H1 (cell line): Measurements from ENCODE around the gene ZBTB47. TPM values are rescaled to one million over a fixed set of nuclear protein-coding genes. Genes with fewer than 3 reads are reported as not detected.

ENCODE experiments used
- CTCF ChIA-PET: fragments of 300-600 bp; sonication (Branson Sonifier 250); formaldehyde crosslinking; loops from one replicate; lab custom pipeline; 2021; ENCODE audit not compliant: partially characterized antibody; lab: Charles Lee
- POLR2A ChIA-PET: fragments of 300-600 bp; sonication (Branson Sonifier 250); formaldehyde crosslinking; loops from one replicate; lab custom pipeline; 2021; ENCODE audit warnings: inconsistent platforms; ENCODE audit not compliant: partially characterized antibody; lab: Charles Lee
- DNase-seq, 2 experiments: peaks; one replicate each; pipeline versions ENCODE4 v3.0.0 to v3.0.0-alpha.2; 2010 to 2022; ENCODE audit warnings: low spot score in 2 of 2, low read depth in 1 of 2, mixed read lengths in 1 of 2
- FAIRE-seq: peaks from 2 replicates; lab custom pipeline; 2011; peaks lifted over from hg19 to GRCh38; lab: Jason Lieb, UNC
- H2AFZ ChIP-seq: 2 replicates; pipeline ENCODE4 v1.8.1; 2012; ENCODE audit warnings: low read length, inconsistent platforms
- H2AK5ac ChIP-seq: 2 replicates; pipeline ENCODE4 v1.6.1; 2013; ENCODE audit warnings: low read depth, low read length
- H2BK120ac ChIP-seq: replicated peaks from 2 replicates; pipeline ENCODE3; 2013; ENCODE audit warnings: low read depth, low read length, inconsistent platforms
- H2BK12ac ChIP-seq: 2 replicates; pipeline ENCODE4 v1.6.1; 2013; ENCODE audit warnings: low read depth, low read length
- H2BK15ac ChIP-seq: 2 replicates; pipeline ENCODE4 v1.6.1; 2013; ENCODE audit warnings: low read length
- H2BK20ac ChIP-seq: 2 replicates; pipeline ENCODE4 v1.6.1; 2013; ENCODE audit warnings: low read length
- H2BK5ac ChIP-seq: 2 replicates; pipeline ENCODE4 v1.6.1; 2013; ENCODE audit warnings: low read depth, low read length
- H3K14ac ChIP-seq: 2 replicates; pipeline ENCODE4 v1.6.1; 2013; ENCODE audit warnings: inconsistent platforms; ENCODE audit not compliant: insufficient read length
- H3K18ac ChIP-seq: 2 replicates; pipeline ENCODE4 v1.6.1; 2013; ENCODE audit warnings: low read length; ENCODE audit errors: extremely low read depth
- H3K23ac ChIP-seq: 2 replicates; pipeline ENCODE4 v1.6.1; 2013; ENCODE audit warnings: inconsistent platforms; ENCODE audit not compliant: insufficient read length
- H3K23me2 ChIP-seq: 2 replicates; pipeline ENCODE4 v1.6.1; 2013; ENCODE audit warnings: low read depth, low read length
- H3K27ac ChIP-seq: 2 replicates; pipeline ENCODE4 v1.6.1; 2011; ENCODE audit warnings: low read depth, low read length, inconsistent platforms
- H3K27me3 ChIP-seq, 4 experiments: replicated peaks in 1 of 4; 1 replicate in 1 of 4; 2 replicates in 3 of 4; pipeline versions ENCODE4 v1.6.1 to v1.8.1; 2011 to 2013; ENCODE audit warnings: low read length in 3 of 4, mild to moderate bottlenecking in 3 of 4, inconsistent platforms in 2 of 4, mixed read lengths in 2 of 4, moderate library complexity in 1 of 4; ENCODE audit not compliant: control insufficient read depth in 3 of 4, insufficient read depth in 3 of 4; ENCODE audit errors: extremely low read depth in 1 of 4
- H3K36me3 ChIP-seq, 4 experiments: 2 replicates each; pipeline versions ENCODE4 v1.6.1 to v1.8.1; 2011 to 2013; ENCODE audit warnings: mild to moderate bottlenecking in 4 of 4, low read length in 3 of 4, moderate library complexity in 2 of 4, control low read depth in 1 of 4, inconsistent platforms in 1 of 4; ENCODE audit not compliant: insufficient read depth in 4 of 4, control insufficient read depth in 2 of 4
- H3K4ac ChIP-seq: replicated peaks from 2 replicates; pipeline ENCODE3; 2013; ENCODE audit warnings: low read length, low read depth, mixed read lengths, inconsistent platforms; ENCODE audit not compliant: insufficient read length
- H3K4me1 ChIP-seq, 4 experiments: replicated peaks in 1 of 4; 1 replicate in 1 of 4; 2 replicates in 3 of 4; pipeline versions ENCODE4 v1.6.1 to v1.8.1; 2011 to 2013; ENCODE audit warnings: low read length in 3 of 4, inconsistent platforms in 2 of 4, mixed read lengths in 1 of 4; ENCODE audit not compliant: insufficient read depth in 4 of 4, control insufficient read depth in 3 of 4
- H3K4me2 ChIP-seq, 2 experiments: 2 replicates each; pipeline versions ENCODE4 v1.6.1 to v1.8.1; 2011 to 2013; ENCODE audit warnings: low read depth in 2 of 2, low read length in 2 of 2, control low read depth in 1 of 2, inconsistent platforms in 1 of 2, mild to moderate bottlenecking in 1 of 2; ENCODE audit not compliant: insufficient read depth in 1 of 2
- H3K4me3 ChIP-seq, 4 experiments: fragments of 200-600, 300-600 bp in 1 of 4; sonication (generic), shearing (Covaris generic), sonication (Bioruptor Twin) in 1 of 4; 2 replicates each; pipeline versions ENCODE4 v1.5.1 to v1.8.1; 2011 to 2016; ENCODE audit warnings: low read length in 4 of 4, low read depth in 3 of 4, control low read depth in 2 of 4, inconsistent platforms in 2 of 4, mild to moderate bottlenecking in 2 of 4, mixed read lengths in 1 of 4, moderate library complexity in 1 of 4; ENCODE audit not compliant: insufficient read depth in 2 of 4; ENCODE audit errors: extremely low read depth in 1 of 4
- H3K56ac ChIP-seq: replicated peaks from 2 replicates; pipeline ENCODE3; 2013; ENCODE audit warnings: low read depth, mild to moderate bottlenecking, mixed read lengths, low read length, inconsistent platforms; ENCODE audit not compliant: insufficient read length
- H3K79me1 ChIP-seq: 2 replicates; pipeline ENCODE4 v1.6.1; 2013; ENCODE audit warnings: low read depth, low read length, control low read depth
- H3K79me2 ChIP-seq, 2 experiments: 2 replicates each; pipeline versions ENCODE4 v1.6.1 to v1.8.1; 2012 to 2013; ENCODE audit warnings: low read length in 2 of 2, mild to moderate bottlenecking in 2 of 2, inconsistent platforms in 1 of 2; ENCODE audit not compliant: insufficient read depth in 2 of 2, control insufficient read depth in 1 of 2
- H3K9ac ChIP-seq, 4 experiments: replicated peaks in 1 of 4; 1 replicate in 1 of 4; 2 replicates in 3 of 4; pipeline versions ENCODE4 v1.6.1 to v1.8.1; 2011 to 2013; ENCODE audit warnings: low read depth in 3 of 4, low read length in 3 of 4, control low read depth in 2 of 4, mild to moderate bottlenecking in 2 of 4, moderate library complexity in 2 of 4, inconsistent platforms in 1 of 4; ENCODE audit errors: extremely low read depth in 1 of 4
- H3K9me3 ChIP-seq, 2 experiments: 2 replicates each; pipeline versions ENCODE4 v1.6.1 to v1.8.1; 2012 to 2013; ENCODE audit warnings: mild to moderate bottlenecking in 2 of 2, moderate library complexity in 2 of 2, control low read depth in 1 of 2, inconsistent platforms in 1 of 2, low read depth in 1 of 2, low read length in 1 of 2, mixed read lengths in 1 of 2; ENCODE audit not compliant: insufficient read depth in 2 of 2
- H4K20me1 ChIP-seq, 2 experiments: replicated peaks in 1 of 2; 2 replicates each; pipeline versions ENCODE3 to v1.8.1; 2011 to 2013; ENCODE audit warnings: inconsistent platforms in 2 of 2, low read length in 2 of 2, mild to moderate bottlenecking in 1 of 2; ENCODE audit not compliant: insufficient read depth in 2 of 2, control insufficient read depth in 1 of 2
- H4K5ac ChIP-seq: 2 replicates; pipeline ENCODE4 v1.6.1; 2013; ENCODE audit warnings: low read length, low read depth, mixed read lengths, inconsistent platforms; ENCODE audit not compliant: insufficient read length
- H4K8ac ChIP-seq: 2 replicates; pipeline ENCODE4 v1.8.0; 2013; ENCODE audit warnings: mild to moderate bottlenecking, moderate library complexity, low read length, inconsistent platforms; ENCODE audit not compliant: insufficient read depth; ENCODE audit errors: extremely low read depth
- H4K91ac ChIP-seq: replicated peaks from 2 replicates; pipeline ENCODE3; 2013; ENCODE audit warnings: low read length, mixed read lengths, inconsistent platforms; ENCODE audit not compliant: insufficient read length
- ASH2L ChIP-seq: fragments of 200-600, 300-600 bp; sonication (generic); IDR thresholded peaks from one replicate; pipeline ENCODE4 v1.7.1; 2017; ENCODE audit warnings: low read length
- CTBP2 ChIP-seq: IDR thresholded peaks from 2 replicates; pipeline ENCODE4 v1.7.0; 2011; ENCODE audit warnings: borderline replicate concordance, mild to moderate bottlenecking, moderate library complexity, mixed read lengths, low read length; ENCODE audit not compliant: insufficient read depth, insufficient read length
- EP300 ChIP-seq, 2 experiments: IDR thresholded peaks; 1 replicate in 1 of 2; 2 replicates in 1 of 2; pipeline ENCODE4 v1.6.1; 2011 to 2012; ENCODE audit warnings: low read depth in 2 of 2, low read length in 2 of 2, mild to moderate bottlenecking in 2 of 2, borderline replicate concordance in 1 of 2, inconsistent platforms in 1 of 2, moderate library complexity in 1 of 2
- GABPA ChIP-seq: IDR thresholded peaks from 2 replicates; pipeline ENCODE4 v1.6.1; 2011; ENCODE audit warnings: mild to moderate bottlenecking, low read length, moderate library complexity, borderline replicate concordance; ENCODE audit not compliant: insufficient read depth
- GTF2F1 ChIP-seq: IDR thresholded peaks from 2 replicates; pipeline ENCODE4 v1.6.1; 2012; ENCODE audit warnings: low read depth, low read length, improper control_type of control experiment, borderline replicate concordance
- JUN ChIP-seq: IDR thresholded peaks from 2 replicates; pipeline ENCODE4 v1.6.1; 2011; ENCODE audit warnings: low read depth, mild to moderate bottlenecking, improper control_type of control experiment, low read length
- JUND ChIP-seq: IDR thresholded peaks from 2 replicates; pipeline ENCODE4 v1.6.1; 2011; ENCODE audit warnings: mild to moderate bottlenecking, improper control_type of control experiment, low read length
- MAFK ChIP-seq: IDR thresholded peaks from 2 replicates; pipeline ENCODE4 v1.6.1; 2012; ENCODE audit warnings: low read depth, mild to moderate bottlenecking, improper control_type of control experiment, low read length
- POLR2A ChIP-seq, 2 experiments: IDR thresholded peaks; 1 replicate in 1 of 2; 2 replicates in 1 of 2; pipeline ENCODE4 v1.6.1; 2011; ENCODE audit warnings: low read depth in 2 of 2, low read length in 2 of 2, mild to moderate bottlenecking in 2 of 2; ENCODE audit errors: control extremely low read depth in 1 of 2
- SAP30 ChIP-seq: fragments of 300-600 bp; sonication (generic); IDR thresholded peaks from 2 replicates; pipeline ENCODE4 v1.7.1; 2012; ENCODE audit warnings: low read length, moderate library complexity, mild to moderate bottlenecking, inconsistent platforms; ENCODE audit not compliant: insufficient read depth, insufficient replicate concordance
- ZNF274 ChIP-seq: IDR thresholded peaks from 2 replicates; pipeline ENCODE4 v1.7.0; 2012; ENCODE audit warnings: low read length, borderline replicate concordance; ENCODE audit errors: extremely low read depth
- WGBS, 2 experiments: shearing (Covaris generic) in 1 of 2; methylation state at CpG; one replicate each; pipeline versions ENCODE4 v1.1.6 to v1.1.7; 2013 to 2015; ENCODE audit warnings: low lambda C conversion rate in 2 of 2, mixed read lengths in 2 of 2, inconsistent platforms in 1 of 2, low coverage in 1 of 2, missing lambda C conversion rate in 1 of 2; ENCODE audit not compliant: insufficient replicate concordance in 2 of 2, insufficient coverage in 1 of 2, insufficient read length in 1 of 2; ENCODE audit errors: extremely low coverage in 1 of 2, missing lambda C conversion rate in 1 of 2; 5-methylcytosine and 5-hydroxymethylcytosine counted together
- polyA plus RNA-seq, 7 experiments: library from polyadenylated mRNA; depleted of rRNA in 3 of 7; stranded (reverse) in 5 of 7; unstranded in 2 of 7; fragments of >200 nt in 5 of 7; fragments of 200-250 nt in 2 of 7; gene quantifications; 1 replicate in 5 of 7; 2 replicates in 1 of 7; 4 replicates in 1 of 7; pipeline versions ENCODE4 v1.2.1 to v1.2.3, GENCODE V29; 2011 to 2013; ENCODE audit warnings: missing spikeins in 2 of 7, mixed read lengths in 2 of 7
- total RNA-seq: library from RNA; stranded (reverse); fragmentation: NEBNext Ultra II Directional; extraction: Animal tissue kit (Norgen Biotek cat#: 25700); gene quantifications from 2 replicates; pipeline ENCODE4 v1.2.1, GENCODE V29; 2021

Gene ZBTB47
- total and polyA plus RNA-seq, 2 of the 8 experiments (the other 6 are each of a cell fraction or from before 2014, with no cell fraction given), result 2.8 to 4.1 TPM

DNA sequence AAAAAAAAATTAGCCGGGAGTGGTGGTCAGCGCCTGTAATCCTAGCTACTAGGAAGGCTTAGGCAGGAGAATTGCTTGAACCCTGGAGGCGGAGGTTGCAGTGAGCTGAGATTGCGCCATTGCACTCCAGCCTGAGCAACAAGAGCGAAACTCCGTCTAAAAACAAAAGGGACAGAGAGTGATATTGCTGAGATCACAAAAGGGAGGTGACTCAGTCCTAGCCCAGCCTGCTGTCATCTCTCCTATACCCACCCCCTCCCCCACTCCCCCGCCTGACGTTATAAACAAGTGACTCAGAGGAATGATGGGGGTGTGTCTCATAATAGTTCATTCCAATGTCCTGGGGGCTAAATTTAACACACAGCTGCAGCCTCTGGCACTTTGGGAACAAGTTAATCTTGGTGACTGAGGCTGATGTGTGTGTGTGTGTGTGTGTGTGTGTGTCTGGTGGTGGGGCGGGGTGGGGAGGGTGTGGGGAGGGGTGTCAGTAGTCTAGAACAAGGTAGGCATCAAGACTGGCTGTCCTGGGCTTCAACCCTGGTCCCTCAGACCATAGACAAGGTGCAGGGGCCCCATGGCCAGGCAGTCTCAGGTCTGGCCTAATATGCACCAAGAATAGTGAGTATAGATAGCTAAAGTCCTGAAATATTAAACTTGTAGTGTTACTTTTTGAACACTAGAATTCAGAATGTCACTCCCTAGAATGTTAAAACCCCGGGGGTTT, 30.5 kb downstream of the ZBTB47 start:
- H4K91ac ChIP-seq, result no peak overlapping the region
- CTCF ChIA-PET, result interaction anchor here (0.9 to 1.5 kb wide), 4 partner anchors 26 to 72 kb away, joined by 3 to 5 read pairs (median 3); no protein-coding TSS in a partner anchor
- no peak overlapping the region for H3K4me3 ChIP-seq
- no peaks in the 10 kb centered on the region for H3K9me3 ChIP-seq
- no peak overlapping the region for H2AFZ ChIP-seq
- H3K36me3 ChIP-seq, result no peaks in the 10 kb centered on the region
- TF ChIP-seq GTF2F1 (no peak), GABPA (no peak), POLR2A (IDR thresholded peaks at IDR 0.05; ENCODE audit: control extremely low read depth in 1 of 2, low read depth in 2 of 2, low read length in 2 of 2) (no peak), ZNF274 (no peak), CTBP2 (no peak), ASH2L (no peak), JUND (no peak), EP300 (IDR thresholded peaks at IDR 0.05; ENCODE audit: borderline replicate concordance in 1 of 2, low read depth in 2 of 2, low read length in 2 of 2) (no peak), MAFK (no peak), SAP30 (no peak), JUN (no peak)
- no peak overlapping the region for H2BK5ac ChIP-seq
- H3K18ac ChIP-seq, result no peak overlapping the region
- H3K27ac ChIP-seq, result no peak overlapping the region
- H3K4me1 ChIP-seq, result peaks cover 0 to 6% (median under 1%) of the 10 kb centered on the region in 4 experiments; a peak in 2 of 7 replicates
- WGBS, 2 experiments, result 81% methylated on average over 8 of the region's 10 CpGs; no CpG with 5 or more reads in 1 of the 2 experiments
- H4K5ac ChIP-seq, result no peak overlapping the region
- H3K79me1 ChIP-seq, result no peaks in the 10 kb centered on the region
- H3K79me2 ChIP-seq, result no peaks in the 10 kb centered on the region
- H2BK12ac ChIP-seq, result no peak overlapping the region
- H3K4me2 ChIP-seq, result no peak overlapping the region
- POLR2A ChIA-PET, result interaction anchor here (1.2 kb wide), 1 partner anchor 121 kb away, joined by 3 read pairs; the partner anchor contains the start of gene HIGD1A
- no peak overlapping the region for H2BK15ac ChIP-seq
- no peak overlapping the region for H2AK5ac ChIP-seq
- DNase-seq, result peak in 1 of 2 experiments; percentile 15
- no peaks in the 10 kb centered on the region for H4K20me1 ChIP-seq
- H3K23ac ChIP-seq, result no peak overlapping the region
- H4K8ac ChIP-seq, result no peak overlapping the region
- H3K23me2 ChIP-seq, result no peaks in the 10 kb centered on the region
- no peak overlapping the region for H3K14ac ChIP-seq
- H2BK20ac ChIP-seq, result no peak overlapping the region
- no peak for FAIRE-seq
- H3K4ac ChIP-seq, result no peak overlapping the region
- H3K9ac ChIP-seq, result no peak overlapping the region
- no peaks in the 10 kb centered on the region; a peak in 1 of 7 replicates for H3K27me3 ChIP-seq
- H3K56ac ChIP-seq, result no peak overlapping the region
- H2BK120ac ChIP-seq, result no peak overlapping the region
